Right lobe of liver (tissue), 6 donors: ENCODE results near the gene ADARB2. TPM values are rescaled to one million over a fixed set of nuclear protein-coding genes. Genes with fewer than 3 reads are reported as not detected.

ENCODE experiments used
- ATAC-seq, 4 donors: fragments of 200-7000 bp; cut with Tn5 transposase; one replicate each; pipeline ENCODE4 v1.9.1; 2020; ENCODE audit warnings: mild to moderate bottlenecking in 4 of 4, moderate library complexity in 4 of 4
- DNase-seq, 3 donors: peaks; one replicate each; pipeline ENCODE4 v3.0.0-alpha.2; 2020
- H3K27ac ChIP-seq, 3 donors: fragments of 200-600 bp; one replicate each; pipeline ENCODE4 v1.8.0; 2022
- H3K27me3 ChIP-seq, 2 donors: fragments of 200-600 bp; one replicate each; pipeline ENCODE4 v1.8.0; 2022
- H3K36me3 ChIP-seq, 4 donors: fragments of 200-600 bp; sonication (generic) in 1 of 4; one replicate each; pipeline versions ENCODE4 v1.5.1 to v1.8.0; 2017 to 2022; ENCODE audit warnings: control low read depth in 1 of 4
- H3K4me1 ChIP-seq, 4 donors: fragments of 200-600 bp; sonication (generic) in 1 of 4; one replicate each; pipeline versions ENCODE4 v1.5.1 to v1.8.0; 2017 to 2022; ENCODE audit warnings: control low read depth in 1 of 4
- H3K4me3 ChIP-seq, 3 donors: fragments of 200-600 bp; one replicate each; pipeline ENCODE4 v1.8.0; 2022
- H3K9me3 ChIP-seq, 4 donors: fragments of 200-600 bp; sonication (generic) in 1 of 4; one replicate each; pipeline versions ENCODE4 v1.5.1 to v1.8.0; 2017 to 2022; ENCODE audit warnings: control low read depth in 1 of 4
- POLR2A ChIP-seq: fragments of 450-650 bp; IDR thresholded peaks from one replicate; pipeline ENCODE4 v1.6.1; 2017; ENCODE audit warnings: antibody characterized with exemption, mild to moderate bottlenecking
- WGBS: methylation state at CpG from one replicate; pipeline ENCODE4 v1.1.6; 2018; ENCODE audit warnings: low coverage, low lambda C conversion rate; ENCODE audit not compliant: insufficient coverage; ENCODE audit errors: missing lambda C conversion rate; 5-methylcytosine and 5-hydroxymethylcytosine counted together
- intact Hi-C, 2 donors: fragments of 100-400 bp; cut with DNase I; formaldehyde crosslinking; loops; one replicate each; pipeline versions ENCODE4 v1.11.2 to v1.14.1; 2022
- total RNA-seq, 6 experiments: library from RNA; depleted of rRNA in 2 of 6; stranded (reverse); fragments of >200 nt in 2 of 6; fragmentation: NEBNext Ultra II Directional in 3 of 6; extraction: Animal tissue kit (Norgen Biotek cat#: 25700) in 3 of 6; gene quantifications; one replicate each; pipeline versions ENCODE4 v1.1.0 to v1.2.4, GENCODE V29; 2016 to 2023
- TF ChIP-seq, protein P1 (sequence below), 4 donors: fragments of 200-600 bp in 3 of 4; fragments of 450-650 bp in 1 of 4; IDR thresholded peaks; one replicate each; pipeline versions ENCODE4 v1.5.1 to v1.8.0; 2016 to 2022; ENCODE audit warnings: antibody characterized with exemption in 4 of 4, mild to moderate bottlenecking in 2 of 4
- donor health status: DM: no; HTN: yes; CAD: no.
- donor health status: DM: no; HTN: no; CAD: no.
- donor health status: DM: no; HTN: no; CAD: no.
- donor health status: DM: no; HTN: yes; CAD: no.
- donor health status: DM: no; HTN: yes; CAD: no.

The ADARB2 gene
- total RNA-seq, 6 experiments from 2014 or later: 0.07 to 0.68 (median 0.42) TPM

- Histone ChIP-seq H3K36me3 (no peaks in the 10 kb centered on the region), H3K27ac (no peak overlapping the region), H3K27me3 (no peaks in the 10 kb centered on the region), H3K4me1 (no peaks in the 10 kb centered on the region), H3K4me3 (no peak overlapping the region), H3K9me3 (no peaks in the 10 kb centered on the region)
- TF ChIP-seq POLR2A: no peak
- TF ChIP-seq, protein P1, sequence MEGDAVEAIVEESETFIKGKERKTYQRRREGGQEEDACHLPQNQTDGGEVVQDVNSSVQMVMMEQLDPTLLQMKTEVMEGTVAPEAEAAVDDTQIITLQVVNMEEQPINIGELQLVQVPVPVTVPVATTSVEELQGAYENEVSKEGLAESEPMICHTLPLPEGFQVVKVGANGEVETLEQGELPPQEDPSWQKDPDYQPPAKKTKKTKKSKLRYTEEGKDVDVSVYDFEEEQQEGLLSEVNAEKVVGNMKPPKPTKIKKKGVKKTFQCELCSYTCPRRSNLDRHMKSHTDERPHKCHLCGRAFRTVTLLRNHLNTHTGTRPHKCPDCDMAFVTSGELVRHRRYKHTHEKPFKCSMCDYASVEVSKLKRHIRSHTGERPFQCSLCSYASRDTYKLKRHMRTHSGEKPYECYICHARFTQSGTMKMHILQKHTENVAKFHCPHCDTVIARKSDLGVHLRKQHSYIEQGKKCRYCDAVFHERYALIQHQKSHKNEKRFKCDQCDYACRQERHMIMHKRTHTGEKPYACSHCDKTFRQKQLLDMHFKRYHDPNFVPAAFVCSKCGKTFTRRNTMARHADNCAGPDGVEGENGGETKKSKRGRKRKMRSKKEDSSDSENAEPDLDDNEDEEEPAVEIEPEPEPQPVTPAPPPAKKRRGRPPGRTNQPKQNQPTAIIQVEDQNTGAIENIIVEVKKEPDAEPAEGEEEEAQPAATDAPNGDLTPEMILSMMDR (IDR thresholded peaks at IDR 0.05): no peak
- ATAC-seq (no peak), DNase-seq (peak in 1 of 3 donors; percentile 32)
- WGBS: 61% methylated on average over 8 of the region's 35 CpGs
- intact Hi-C loops: no loop called here
Measured at GRCh38 chr10:1401071-1401965, 336.0 kb downstream of the ADARB2 start.

DNA sequence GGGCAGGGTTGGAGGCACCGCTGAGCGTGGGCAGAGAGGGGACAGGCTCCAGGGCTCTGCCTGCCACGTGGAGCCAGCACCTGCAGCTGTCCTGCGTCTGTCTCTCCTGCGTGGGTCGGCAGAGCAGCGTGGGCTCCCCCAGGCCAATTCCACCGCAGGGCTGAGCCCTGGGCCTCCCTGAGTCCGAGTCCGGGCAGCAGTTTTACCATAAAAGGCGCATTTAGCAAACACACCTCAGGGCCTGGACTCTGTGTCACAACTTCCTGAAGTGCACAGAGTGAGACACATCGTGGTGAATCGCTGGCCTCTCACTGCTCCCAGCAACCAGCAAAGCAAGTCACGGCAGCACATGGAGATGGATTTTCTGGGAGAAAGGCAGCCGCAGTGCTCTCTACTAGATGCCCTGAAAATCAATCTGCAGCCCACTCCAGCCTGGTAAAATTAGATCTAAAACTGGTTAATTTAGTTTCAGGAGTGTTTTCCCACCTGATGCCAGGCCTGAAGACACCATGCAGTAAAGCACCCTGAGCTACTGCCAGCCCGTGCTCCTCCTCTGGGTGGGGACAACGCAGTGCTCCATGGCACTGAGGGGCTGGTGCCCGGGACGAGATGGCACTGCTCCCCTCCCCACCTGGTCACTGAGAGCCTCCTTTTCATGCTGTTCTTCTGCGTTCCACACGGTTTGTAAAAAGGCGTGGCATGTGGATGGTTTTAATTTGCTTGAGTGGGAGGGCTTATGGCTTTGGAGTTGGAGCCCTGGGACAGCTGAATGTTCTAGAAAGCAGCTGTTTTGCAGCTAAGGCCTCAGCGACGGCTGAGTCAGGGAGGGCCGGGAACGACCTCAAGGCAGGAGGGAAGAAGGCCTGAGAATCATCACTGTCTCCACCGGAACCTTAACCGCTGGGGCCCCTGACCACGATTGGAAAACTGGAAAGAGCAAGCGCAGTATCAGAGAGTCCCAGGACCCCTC, 336.9 kb downstream of the ADARB2 start:
- TF ChIP-seq, protein P1 (IDR thresholded peaks at IDR 0.05): no peak
- TF ChIP-seq POLR2A: no peak
- ATAC-seq: no peak
- H3K9me3 ChIP-seq: no peaks in the 10 kb centered on the region
- H3K4me3 ChIP-seq: no peak overlapping the region
- no peaks in the 10 kb centered on the region for H3K4me1 ChIP-seq
- 54% methylated on average over 9 of the region's 30 CpGs for whole genome bisulfite sequencing
- no peaks in the 10 kb centered on the region for H3K27me3 ChIP-seq
- DNase-seq: peak in 1 of 3 donors; percentile 30
- no peak overlapping the region for H3K27ac ChIP-seq
- intact Hi-C loops: no loop called here
- H3K36me3 ChIP-seq: no peaks in the 10 kb centered on the region

DNA sequence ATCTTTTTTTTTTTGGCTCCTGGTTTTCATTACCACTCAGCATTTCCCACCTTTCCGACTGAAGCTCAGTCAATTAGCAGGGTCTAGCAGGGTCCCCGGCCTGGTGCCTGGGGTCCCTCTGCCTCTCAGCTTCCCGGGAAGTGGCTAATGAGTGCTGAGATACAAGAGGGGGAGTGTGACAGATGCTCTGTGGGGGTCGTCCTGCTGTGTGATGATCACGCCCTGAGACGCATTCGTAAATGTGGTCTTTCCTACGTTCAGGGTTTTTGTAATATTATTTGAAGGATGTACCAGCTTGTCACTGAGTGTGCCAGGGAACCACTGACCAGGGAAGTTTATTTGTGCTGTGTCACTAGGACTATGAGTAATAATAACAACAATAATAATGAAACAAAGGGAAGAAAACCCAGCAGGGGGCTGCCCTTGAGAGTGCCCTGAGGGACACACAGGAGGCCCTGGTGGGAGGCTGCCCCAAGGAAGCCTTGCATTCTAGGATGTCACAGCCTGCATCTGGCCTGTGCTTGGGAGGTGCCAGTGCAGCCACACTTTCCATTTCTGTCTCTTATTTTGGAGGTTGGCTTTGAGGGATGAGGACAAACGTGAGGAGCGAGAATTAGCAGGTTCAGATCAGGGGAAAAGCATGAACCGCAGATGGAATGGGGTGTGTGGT, 337.8 kb downstream of the ADARB2 start:
- ATAC-seq: no peak

More for the DNA sequence above, 337.8 kb downstream of the ADARB2 start:
- no peaks in the 10 kb centered on the region for H3K4me1 ChIP-seq
- no peaks in the 10 kb centered on the region for H3K27me3 ChIP-seq
- no peak overlapping the region for H3K27ac ChIP-seq
- no peaks in the 10 kb centered on the region for H3K9me3 ChIP-seq
- intact Hi-C loops: no loop called here
- 53% methylated on average over 11 of the region's 11 CpGs for WGBS
- no peak for TF ChIP-seq POLR2A
- TF ChIP-seq, protein P1 (IDR thresholded peaks at IDR 0.05): no peak
- no peak overlapping the region for H3K4me3 ChIP-seq
- DNase-seq: peak in 1 of 3 donors; percentile 17
- no peaks in the 10 kb centered on the region for H3K36me3 ChIP-seq
